GM23338 (cell line): ENCODE results near the gene PGF. TPM values are rescaled to one million over a fixed set of nuclear protein-coding genes. Genes with fewer than 3 reads are reported as not detected.

Source experiments
- ATAC-seq: fragments of 200-7000 bp; cut with Tn5 transposase; 3 replicates; pipeline ENCODE4 v1.9.1; 2020
- DNase-seq: peaks from one replicate; pipeline ENCODE4 v3.0.0-alpha.2; 2015; ENCODE audit warnings: low spot score
- H2AFZ ChIP-seq: fragments of 200-600 bp; sonication (generic); 2 replicates; pipeline ENCODE4 v1.8.0; 2016; ENCODE audit warnings: antibody characterized with exemption, mild to moderate bottlenecking, moderate library complexity
- H3F3A ChIP-seq: fragments of 200-600 bp; sonication (generic); replicated peaks from 2 replicates; pipeline ENCODE4 v1.8.0; 2017; ENCODE audit warnings: antibody characterized with exemption, mixed run types, low read depth
- H3K27ac ChIP-seq: fragments of 200-600 bp; sonication (generic); 2 replicates; pipeline ENCODE4 v1.6.1; 2016; ENCODE audit warnings: low read depth
- H3K27me3 ChIP-seq: fragments of 200-600 bp; sonication (generic); 2 replicates; pipeline ENCODE4 v1.8.0; 2016; ENCODE audit warnings: mild to moderate bottlenecking, mixed run types, moderate library complexity; ENCODE audit not compliant: insufficient read depth
- H3K36me3 ChIP-seq: fragments of 200-600 bp; sonication (generic); 2 replicates; pipeline ENCODE4 v1.8.0; 2016; ENCODE audit warnings: mild to moderate bottlenecking; ENCODE audit not compliant: insufficient read depth
- H3K4me1 ChIP-seq: fragments of 200-600 bp; sonication (generic); 2 replicates; pipeline ENCODE4 v1.8.0; 2016; ENCODE audit warnings: mild to moderate bottlenecking, moderate library complexity; ENCODE audit not compliant: insufficient read depth
- H3K4me2 ChIP-seq: fragments of 200-600 bp; sonication (generic); 2 replicates; pipeline ENCODE4 v1.7.1; 2017; ENCODE audit warnings: mixed run types
- H3K4me3 ChIP-seq: fragments of 200-600 bp; sonication (generic); 2 replicates; pipeline ENCODE4 v1.6.1; 2016; ENCODE audit warnings: mixed run types
- H3K79me2 ChIP-seq: fragments of 200-600 bp; sonication (generic); replicated peaks from 2 replicates; pipeline ENCODE4 v1.8.0; 2017; ENCODE audit warnings: mild to moderate bottlenecking; ENCODE audit not compliant: insufficient read depth
- H3K9me2 ChIP-seq: fragments of 200-600 bp; sonication (generic); 2 replicates; pipeline ENCODE4 v1.8.0; 2017; ENCODE audit not compliant: insufficient read depth
- H4K20me1 ChIP-seq: fragments of 200-600 bp; sonication (generic); replicated peaks from 2 replicates; pipeline ENCODE4 v1.8.0; 2017; ENCODE audit warnings: mild to moderate bottlenecking; ENCODE audit not compliant: insufficient read depth
- H3K27ac Mint-ChIP-seq: 2 replicates; pipeline ENCODE4 v1.8.0; 2020; ENCODE audit warnings: inconsistent platforms, mild to moderate bottlenecking, moderate library complexity, mixed read lengths
- H3K27me3 Mint-ChIP-seq: 3 replicates; pipeline ENCODE4 v1.8.0; 2022; ENCODE audit warnings: low read depth, mild to moderate bottlenecking, moderate library complexity, mixed read lengths, inconsistent platforms; ENCODE audit not compliant: insufficient read depth, poor library complexity
- H3K36me3 Mint-ChIP-seq: 3 replicates; pipeline ENCODE4 v1.8.0; 2021; ENCODE audit warnings: low read depth, mild to moderate bottlenecking, inconsistent platforms, moderate library complexity, mixed read lengths
- H3K4me1 Mint-ChIP-seq: 3 replicates; pipeline ENCODE4 v1.8.0; 2020; ENCODE audit warnings: mild to moderate bottlenecking, inconsistent platforms, mixed read lengths
- H3K4me3 Mint-ChIP-seq: 3 replicates; pipeline ENCODE4 v1.8.0; 2021; ENCODE audit warnings: moderate library complexity, mild to moderate bottlenecking, inconsistent platforms, mixed read lengths
- H3K9me3 Mint-ChIP-seq: 3 replicates; pipeline ENCODE4 v1.8.0; 2020; ENCODE audit warnings: moderate library complexity, mild to moderate bottlenecking, inconsistent platforms, mixed read lengths
- CREB1 ChIP-seq: fragments of 250-450 bp; sonication (Bioruptor Pico); IDR thresholded peaks from 2 replicates; pipeline ENCODE4 v1.5.0; 2020; ENCODE audit warnings: low read depth, mild to moderate bottlenecking, moderate library complexity
- CTCF ChIP-seq, 2 experiments: fragments of 200-600 bp in 1 of 2; sonication (generic) in 1 of 2; conservative IDR thresholded peaks; 2 replicates each; pipeline versions ENCODE4 v1.5.1 to v1.6.1; 2016 to 2017; ENCODE audit warnings: antibody characterized with exemption in 2 of 2, low read depth in 2 of 2, mild to moderate bottlenecking in 2 of 2, moderate library complexity in 1 of 2
- ETS1 ChIP-seq: IDR thresholded peaks from 2 replicates; pipeline ENCODE4 v1.6.1; 2016; ENCODE audit warnings: antibody characterized with exemption
- EZH2 ChIP-seq: fragments of 200-600 bp; sonication (generic); IDR thresholded peaks from one replicate; pipeline ENCODE4 v1.8.0; 2017; ENCODE audit warnings: antibody characterized with exemption, mild to moderate bottlenecking, low read depth; ENCODE audit not compliant: unreplicated experiment
- EZH2phosphoT487 ChIP-seq: fragments of 200-600 bp; sonication (generic); IDR thresholded peaks from one replicate; pipeline ENCODE4 v1.8.1; 2018; ENCODE audit warnings: antibody characterized with exemption; ENCODE audit not compliant: unreplicated experiment
- JUNB ChIP-seq: IDR thresholded peaks from one replicate; pipeline ENCODE4 v1.6.1; 2016; ENCODE audit warnings: antibody characterized with exemption; ENCODE audit not compliant: unreplicated experiment
- NANOG ChIP-seq: IDR thresholded peaks from 2 replicates; pipeline ENCODE4 v1.6.1; 2016; ENCODE audit warnings: antibody characterized with exemption, borderline replicate concordance
- POLR2AphosphoS5 ChIP-seq: IDR thresholded peaks from 2 replicates; pipeline ENCODE4 v1.6.1; 2016; ENCODE audit warnings: antibody characterized with exemption, low read depth
- REST ChIP-seq: IDR thresholded peaks from one replicate; pipeline ENCODE4 v1.6.1; 2018; ENCODE audit warnings: antibody characterized with exemption; ENCODE audit not compliant: unreplicated experiment
- STAT1 ChIP-seq: IDR thresholded peaks from one replicate; pipeline ENCODE4 v1.6.1; 2016; ENCODE audit warnings: antibody characterized with exemption; ENCODE audit not compliant: unreplicated experiment
- ZNF114 ChIP-seq: fragments of 250-450 bp; sonication (Bioruptor Pico); IDR thresholded peaks from 2 replicates; pipeline ENCODE4 v1.5.0; 2020; ENCODE audit warnings: mild to moderate bottlenecking, moderate library complexity
- ZNF331 ChIP-seq: fragments of 250-450 bp; sonication (Bioruptor Pico); IDR thresholded peaks from 2 replicates; pipeline ENCODE4 v1.5.0; 2020; ENCODE audit warnings: low read depth, mild to moderate bottlenecking, moderate library complexity
- ZNF462 ChIP-seq: fragments of 250-450 bp; sonication (Bioruptor Pico); IDR thresholded peaks from 2 replicates; pipeline ENCODE4 v1.5.0; 2020; ENCODE audit warnings: mild to moderate bottlenecking, moderate library complexity
- polyA plus RNA-seq: library from polyadenylated mRNA; unstranded; fragments of >200 nt; fragmentation: Nextera tagmentation; extraction: Ambion mirVana; gene quantifications from 2 replicates; pipeline ENCODE4 v1.2.1, GENCODE V29; 2016
- total RNA-seq: library from RNA; depleted of rRNA; stranded (reverse); fragments of >200 nt; shearing (Covaris generic); gene quantifications from 2 replicates; pipeline ENCODE4 v1.2.3, GENCODE V29; 2014

The PGF gene
- total and polyA plus RNA-seq, 2 experiments from 2014 or later = 2.9 to 6.3 TPM

- no peaks in the 10 kb centered on the region for H3K9me3 Mint-ChIP-seq
- no peak overlapping the region for H3K4me3 Mint-ChIP-seq
- Histone ChIP-seq H4K20me1 (no peaks in the 10 kb centered on the region), H3K27me3 (no peaks in the 10 kb centered on the region), H3K4me3 (no peak overlapping the region), H3K27ac (no peak overlapping the region), H3K9me2 (no peaks in the 10 kb centered on the region), H3F3A (no peaks in the 10 kb centered on the region), H2AFZ (peak overlapping the region; percentile 90), H3K4me1 (no peaks in the 10 kb centered on the region), H3K4me2 (no peak overlapping the region), H3K79me2 (no peaks in the 10 kb centered on the region), H3K36me3 (no peaks in the 10 kb centered on the region)
- no peak for TF ChIP-seq STAT1
- no peak for TF ChIP-seq CTCF (conservative IDR thresholded peaks at IDR 0.05; ENCODE audit: low read depth in 2 of 2)
- TF ChIP-seq ETS1 = no peak
- TF ChIP-seq POLR2AphosphoS5 = no peak
- no peak for TF ChIP-seq EZH2phosphoT487
- TF ChIP-seq EZH2 = no peak
- TF ChIP-seq ZNF114 (CRISPR knock-in tag) = no peak
- TF ChIP-seq CREB1 = no peak
- TF ChIP-seq REST = no peak
- no peak for TF ChIP-seq JUNB
- TF ChIP-seq NANOG = no peak
- TF ChIP-seq ZNF462 (CRISPR knock-in tag) = no peak
- no peak for TF ChIP-seq ZNF331 (CRISPR knock-in tag)
- no peak for DNase-seq
- no peaks in the 10 kb centered on the region for H3K36me3 Mint-ChIP-seq
- no peak for ATAC-seq
- peaks cover 3% of the 10 kb centered on the region for H3K27me3 Mint-ChIP-seq
- H3K4me1 Mint-ChIP-seq = no peaks in the 10 kb centered on the region; the same call in 2 of the 3 replicates
- H3K27ac Mint-ChIP-seq = no peak overlapping the region
Observed at GRCh38 chr14:74932401-74932901, 22.9 kb downstream of the PGF start.
